ENCODE data around the gene SPG7. TPM values are rescaled to one million over a fixed set of nuclear protein-coding genes. Genes with fewer than 3 reads are reported as not detected.

The SPG7 gene
- total RNA-seq, 2 donors from 2014 or later: 85.6 to 105 TPM

DNA sequence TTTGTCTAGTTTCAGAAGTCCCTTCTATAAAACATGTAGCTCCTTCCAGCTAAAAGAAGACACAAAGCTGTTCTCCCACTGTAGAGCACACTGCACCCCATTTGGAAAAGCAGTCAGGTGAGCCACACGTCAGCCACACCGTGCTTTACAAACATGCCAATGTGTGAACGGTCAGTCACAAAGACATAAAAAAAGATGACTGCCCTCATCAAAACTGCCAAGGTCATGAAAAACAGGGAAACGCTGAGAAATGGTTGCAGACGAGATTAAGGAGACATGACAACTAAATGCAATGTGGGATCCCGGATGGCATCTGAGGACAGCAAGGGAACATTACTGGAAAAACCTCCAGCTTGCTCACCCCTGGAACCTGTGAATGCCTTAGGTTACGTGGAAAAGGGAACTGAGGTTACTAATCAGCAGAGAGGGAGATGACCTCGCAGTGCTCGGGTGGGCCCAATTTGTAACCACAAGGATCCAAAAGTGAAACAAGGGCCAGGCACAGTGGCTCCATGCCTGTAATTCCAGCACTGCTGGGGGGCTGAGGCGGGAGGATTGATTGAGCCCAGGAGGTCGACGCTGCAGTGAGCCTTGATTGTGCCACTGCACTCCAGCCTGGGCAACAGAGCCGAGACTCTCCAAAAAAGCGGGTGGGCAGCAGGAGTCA is 25.9 kb upstream of the SPG7 start:
- Histone ChIP-seq H3K9me3 (no peaks in the 10 kb centered on the region), H3K9ac (ENCODE audit: low read depth in 2 of 2, low read length in 2 of 2) (peak overlapping the region; percentile 58 to 86), H3K4me3 (peak overlapping the region; percentile 2), H3K27ac (peak overlapping the region; percentile 86), H3K27me3 (no peaks in the 10 kb centered on the region), H3K36me3 (no peaks in the 10 kb centered on the region), H3K4me1 (peaks cover 45% of the 10 kb centered on the region)
- intact Hi-C loops (cut with DNase I): no loop called here
- no peak for DNase-seq
- TF ChIP-seq, protein P1, sequence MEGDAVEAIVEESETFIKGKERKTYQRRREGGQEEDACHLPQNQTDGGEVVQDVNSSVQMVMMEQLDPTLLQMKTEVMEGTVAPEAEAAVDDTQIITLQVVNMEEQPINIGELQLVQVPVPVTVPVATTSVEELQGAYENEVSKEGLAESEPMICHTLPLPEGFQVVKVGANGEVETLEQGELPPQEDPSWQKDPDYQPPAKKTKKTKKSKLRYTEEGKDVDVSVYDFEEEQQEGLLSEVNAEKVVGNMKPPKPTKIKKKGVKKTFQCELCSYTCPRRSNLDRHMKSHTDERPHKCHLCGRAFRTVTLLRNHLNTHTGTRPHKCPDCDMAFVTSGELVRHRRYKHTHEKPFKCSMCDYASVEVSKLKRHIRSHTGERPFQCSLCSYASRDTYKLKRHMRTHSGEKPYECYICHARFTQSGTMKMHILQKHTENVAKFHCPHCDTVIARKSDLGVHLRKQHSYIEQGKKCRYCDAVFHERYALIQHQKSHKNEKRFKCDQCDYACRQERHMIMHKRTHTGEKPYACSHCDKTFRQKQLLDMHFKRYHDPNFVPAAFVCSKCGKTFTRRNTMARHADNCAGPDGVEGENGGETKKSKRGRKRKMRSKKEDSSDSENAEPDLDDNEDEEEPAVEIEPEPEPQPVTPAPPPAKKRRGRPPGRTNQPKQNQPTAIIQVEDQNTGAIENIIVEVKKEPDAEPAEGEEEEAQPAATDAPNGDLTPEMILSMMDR (IDR thresholded peaks at IDR 0.05): no peak

DNA sequence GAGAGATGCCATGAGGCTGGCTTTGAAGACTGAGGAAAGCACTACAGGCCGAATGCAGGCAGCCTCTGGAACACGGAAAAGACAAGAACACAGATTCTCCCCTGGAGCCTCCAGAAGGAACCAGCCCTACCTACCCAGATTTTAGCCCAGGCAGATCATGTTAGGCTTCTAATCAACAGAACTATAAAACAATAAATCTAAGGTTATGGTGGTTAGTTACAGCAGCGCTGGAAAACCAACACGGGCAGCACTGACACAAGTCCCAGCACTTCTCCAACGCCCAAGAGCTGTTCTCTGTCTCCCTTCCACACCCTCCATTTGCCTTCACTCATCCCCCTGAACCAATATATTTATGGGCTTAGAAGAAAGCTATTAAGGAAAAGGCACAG is 25.4 kb upstream of the SPG7 start:
- DNase-seq: peak; percentile 69
- intact Hi-C loops (cut with DNase I): no loop called here
- peak overlapping the region; percentile 86 for H3K27ac ChIP-seq
- TF ChIP-seq, protein P1 (IDR thresholded peaks at IDR 0.05): no peak
- H3K36me3 ChIP-seq: no peaks in the 10 kb centered on the region
- peak overlapping the region; percentile 58 to 86 for H3K9ac ChIP-seq (ENCODE audit: low read depth in 2 of 2, low read length in 2 of 2)
- no peaks in the 10 kb centered on the region for H3K9me3 ChIP-seq
- peaks cover 45% of the 10 kb centered on the region for H3K4me1 ChIP-seq
- H3K27me3 ChIP-seq: no peaks in the 10 kb centered on the region
- peak overlapping the region; percentile 2 for H3K4me3 ChIP-seq

DNA sequence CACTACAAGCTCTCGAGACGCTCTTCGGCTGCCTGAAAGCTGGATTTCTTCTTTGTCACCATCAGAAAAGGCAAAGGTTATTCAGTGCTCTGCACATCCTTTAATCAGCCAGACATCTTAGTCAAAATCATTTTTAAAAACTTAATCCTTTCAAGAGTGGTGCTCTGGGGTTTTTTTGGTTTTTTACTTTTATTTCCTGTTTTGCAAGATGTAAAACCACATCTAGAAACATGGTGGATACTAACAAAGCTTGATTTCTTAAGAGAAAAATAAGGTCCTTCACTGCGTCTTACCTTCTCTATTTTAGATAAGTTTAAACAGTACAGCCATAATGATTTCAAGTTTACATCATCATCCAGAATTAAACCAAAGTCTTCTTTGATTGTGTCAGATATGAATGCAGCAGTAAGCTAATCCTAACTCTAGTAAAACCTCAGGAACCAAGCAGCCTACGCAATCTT is 24.1 kb upstream of the SPG7 start:
- H3K27ac ChIP-seq: no peak overlapping the region
- H3K9ac ChIP-seq (ENCODE audit: low read depth in 2 of 2, low read length in 2 of 2): no peak overlapping the region
- no peak overlapping the region for H3K4me3 ChIP-seq
- no peaks in the 10 kb centered on the region for H3K36me3 ChIP-seq
- TF ChIP-seq, protein P1 (IDR thresholded peaks at IDR 0.05): no peak
- peaks cover 47% of the 10 kb centered on the region for H3K4me1 ChIP-seq
- H3K27me3 ChIP-seq: no peaks in the 10 kb centered on the region
- no peaks in the 10 kb centered on the region for H3K9me3 ChIP-seq
- intact Hi-C loops (cut with DNase I): no loop called here
- DNase-seq: no peak

DNA sequence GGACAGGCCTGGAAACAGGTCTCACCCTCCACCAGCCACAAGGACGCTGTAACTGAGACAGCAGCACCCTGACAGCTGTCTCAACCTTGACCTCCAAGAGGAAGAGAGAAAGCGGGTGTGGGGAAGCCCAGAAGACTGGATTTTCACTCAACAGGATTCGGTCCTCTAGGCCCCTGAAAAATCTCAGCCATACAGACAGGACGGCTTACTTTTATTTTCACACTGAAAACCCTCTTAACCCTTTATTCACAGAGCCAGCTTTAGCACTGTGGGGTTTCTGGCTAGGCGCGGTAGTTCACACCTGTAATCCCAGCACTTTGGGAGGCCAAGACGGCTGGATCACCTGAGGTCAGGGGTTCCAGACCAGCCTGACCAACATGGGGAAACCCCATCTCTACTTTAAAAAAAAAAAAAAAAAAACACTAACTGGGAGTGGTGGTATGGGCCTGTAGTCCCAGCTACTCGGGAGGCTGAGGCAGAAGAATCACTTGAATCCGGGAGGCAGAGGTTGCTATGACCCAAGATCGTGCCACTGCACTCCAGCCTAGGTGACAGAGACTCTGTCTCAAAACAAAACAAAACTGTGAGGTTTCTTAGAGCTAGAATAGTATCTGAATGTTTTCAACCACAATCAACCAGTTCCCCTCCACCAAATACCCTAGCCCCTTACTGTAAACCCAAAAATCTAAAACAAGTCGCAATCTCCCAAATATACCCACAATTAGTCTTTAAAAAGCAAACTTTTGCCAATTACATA is 23.1 kb upstream of the SPG7 start:
- H3K36me3 ChIP-seq: no peaks in the 10 kb centered on the region
- peak overlapping the region in 1 of 2 donors; percentile 39 for H3K9ac ChIP-seq (ENCODE audit: low read depth in 2 of 2, low read length in 2 of 2)
- H3K9me3 ChIP-seq: no peaks in the 10 kb centered on the region
- no peak for DNase-seq
- TF ChIP-seq, protein P1 (IDR thresholded peaks at IDR 0.05): no peak
- H3K27ac ChIP-seq: no peak overlapping the region
- no peaks in the 10 kb centered on the region for H3K27me3 ChIP-seq
- H3K4me3 ChIP-seq: no peak overlapping the region
- H3K4me1 ChIP-seq: peaks cover 47% of the 10 kb centered on the region
- intact Hi-C loops (cut with DNase I): no loop called here

DNA sequence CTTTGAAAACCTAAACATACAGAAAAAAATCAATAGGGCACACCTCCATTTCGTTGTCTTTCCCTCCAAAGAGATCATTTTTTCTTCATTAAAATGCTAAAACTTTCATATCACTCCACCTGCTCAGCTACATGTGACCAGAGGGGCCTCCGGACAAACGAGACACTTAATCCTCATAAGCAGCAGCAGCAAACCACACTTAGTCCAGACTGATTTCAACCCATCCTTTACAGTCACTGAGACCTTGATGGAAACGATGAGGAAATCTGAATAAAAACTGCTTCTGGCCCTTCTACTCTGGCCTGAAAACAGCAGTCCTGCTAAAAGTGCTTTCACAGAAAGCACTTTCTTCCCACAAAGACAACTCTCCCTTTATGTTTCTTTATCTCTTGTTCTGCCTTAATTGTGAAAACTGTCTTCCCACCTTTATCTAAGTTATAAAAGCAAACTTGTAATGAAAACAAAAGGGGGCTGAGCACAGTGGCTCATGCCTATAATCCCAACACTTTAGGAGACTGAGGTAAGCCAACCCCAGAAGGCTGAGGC is 22.4 kb upstream of the SPG7 start:
- Histone ChIP-seq H3K27ac (no peak overlapping the region), H3K4me3 (no peak overlapping the region), H3K4me1 (peaks cover 47% of the 10 kb centered on the region), H3K27me3 (no peaks in the 10 kb centered on the region), H3K9ac (ENCODE audit: low read depth in 2 of 2, low read length in 2 of 2) (no peak overlapping the region), H3K36me3 (no peaks in the 10 kb centered on the region), H3K9me3 (no peaks in the 10 kb centered on the region)
- DNase-seq: no peak
- TF ChIP-seq, protein P1 (IDR thresholded peaks at IDR 0.05): no peak
- intact Hi-C loops (cut with DNase I): no loop called here

All from colonic mucosa (tissue), 4 donors.